GM06990 (cell line): Measurements from ENCODE around the gene COL6A3.

Experiments
- DNase-seq: peaks from one replicate; pipeline ENCODE4 v3.0.0-alpha.2; 2011; ENCODE audit not compliant: insufficient read length; ENCODE audit errors: extremely low read depth
- H3K27me3 ChIP-seq: replicated peaks from 2 replicates; pipeline ENCODE4 v1.6.0; 2011; ENCODE audit warnings: low read length; ENCODE audit not compliant: control insufficient read depth, insufficient read depth
- H3K36me3 ChIP-seq: 2 replicates; pipeline ENCODE4 v1.5.1; 2011; ENCODE audit warnings: low read length; ENCODE audit not compliant: control insufficient read depth, insufficient read depth
- H3K4me3 ChIP-seq: replicated peaks from 2 replicates; pipeline ENCODE4 v1.5.1; 2011; ENCODE audit warnings: low read depth, mild to moderate bottlenecking, control low read depth, low read length
- CTCF ChIP-seq: IDR thresholded peaks from 2 replicates; pipeline ENCODE4 v1.5.1; 2011; ENCODE audit warnings: low read length, control low read depth, mild to moderate bottlenecking, inconsistent platforms; ENCODE audit not compliant: insufficient read depth, poor library complexity, severe bottlenecking

Gene COL6A3

GRCh38 chr2:237361194-237362004 is 52.6 kb downstream of the COL6A3 start:
- H3K36me3 ChIP-seq, result no peaks in the 10 kb centered on the region
- TF ChIP-seq CTCF, result no peak
- H3K27me3 ChIP-seq, result 0 out of 2 replicates have a peak, but pooled peaks cover 4% of the 10 kb centered on the region
- DNase-seq, result no peak
- no peak overlapping the region for H3K4me3 ChIP-seq

- DNase-seq, result no peak
- Histone ChIP-seq H3K4me3 (no peak overlapping the region), H3K36me3 (no peaks in the 10 kb centered on the region), H3K27me3 (peaks cover 4% of the 10 kb centered on the region; the same call in 1 of the 2 replicates)
- no peak for TF ChIP-seq CTCF
Observed at GRCh38 chr2:237359894-237360780, 53.8 kb downstream of the COL6A3 start.

GRCh38 chr2:237359518-237359840 is 54.5 kb downstream of the COL6A3 start:
- Histone ChIP-seq H3K36me3 (no peaks in the 10 kb centered on the region), H3K4me3 (no peak overlapping the region), H3K27me3 (peaks cover 4% of the 10 kb centered on the region; the same call in 1 of the 2 replicates)
- no peak for DNase-seq
- TF ChIP-seq CTCF, result no peak

GRCh38 chr2:237358721-237359517 is 55.0 kb downstream of the COL6A3 start:
- no peaks in the 10 kb centered on the region for H3K36me3 ChIP-seq

GRCh38 chr2:237355701-237356100 is 58.3 kb downstream of the COL6A3 start:
- no peak for TF ChIP-seq CTCF
- Histone ChIP-seq H3K4me3 (no peak overlapping the region), H3K27me3 (peaks cover 7% of the 10 kb centered on the region), H3K36me3 (no peaks in the 10 kb centered on the region)
- no peak for DNase-seq

More at GRCh38 chr2:237358721-237359517, 55.0 kb downstream of the COL6A3 start:
- no peak for DNase-seq
- no peak for TF ChIP-seq CTCF
- Histone ChIP-seq H3K4me3 (no peak overlapping the region), H3K27me3 (peaks cover 4% of the 10 kb centered on the region; the same call in 1 of the 2 replicates)
